Measurements from ENCODE around the gene MBD2. TPM values are rescaled to one million over a fixed set of nuclear protein-coding genes. Genes with fewer than 3 reads are reported as not detected.
"Not testable (repeated sequence)": the region's sequence is repeated elsewhere in the genome, so short reads cannot be mapped to it uniquely, and the experiment has no call there.

MBD2 gene
- total RNA-seq, 1 donor from 2014 or later, result 150 TPM

GRCh38 chr18:54263904-54264336, 39.5 kb upstream of the MBD2 start:
- peak; percentile 58 for ATAC-seq (ENCODE audit: low read depth)
- peaks cover 64% of the 10 kb centered on the region for H3K4me1 Mint-ChIP-seq

GRCh38 chr18:54261894-54262293, 37.4 kb upstream of the MBD2 start:
- peaks cover 60% of the 10 kb centered on the region for H3K4me1 Mint-ChIP-seq
- POLR2A ChIA-PET, result interaction anchor here (1.3 to 1.9 kb wide), 3 partner anchors 8 to 14 kb away, joined by 10 read pairs; partner anchors contain the start of gene POLI
- H3K4me3 Mint-ChIP-seq, result peak overlapping the region; percentile 67
- no peaks in the 10 kb centered on the region for H3K9me3 Mint-ChIP-seq
- no peaks in the 10 kb centered on the region for H3K36me3 Mint-ChIP-seq (ENCODE audit: low read depth)
- ATAC-seq (ENCODE audit: low read depth), result peak; percentile 81
- CTCF ChIA-PET, result no interaction called here
- no peak for TF ChIP-seq CTCF (IDR thresholded peaks at IDR 0.05)
- H3K27ac Mint-ChIP-seq, result peak overlapping the region; percentile 93
- H3K27me3 Mint-ChIP-seq, result no peaks in the 10 kb centered on the region
- intact Hi-C loops (cut with micrococcal nuclease), result loop anchor here (2.0 kb wide), 1 partner anchor 1059 kb away; no protein-coding TSS in a partner anchor
- no peak for DNase-seq

More at GRCh38 chr18:54263904-54264336, 39.5 kb upstream of the MBD2 start:
- Mint-ChIP-seq H3K36me3 (ENCODE audit: low read depth) (no peaks in the 10 kb centered on the region), H3K27ac (peak overlapping the region; percentile 82), H3K27me3 (no peaks in the 10 kb centered on the region), H3K4me3 (peak overlapping the region; percentile 3), H3K9me3 (no peaks in the 10 kb centered on the region)
- no peak for DNase-seq
- intact Hi-C loops (cut with micrococcal nuclease), result loop anchor here (2.0 kb wide), 1 partner anchor 1057 kb away; no protein-coding TSS in a partner anchor
- POLR2A ChIA-PET, result interaction anchor here (0.7 to 2.6 kb wide), 6 partner anchors 10 to 57 kb away, joined by 3 to 13 read pairs (median 6); partner anchors contain the start of gene MBD2
- TF ChIP-seq CTCF (IDR thresholded peaks at IDR 0.05), result no peak
- CTCF ChIA-PET, result no interaction called here

GRCh38 chr18:54260396-54261072, 36.1 kb upstream of the MBD2 start:
- H3K4me3 Mint-ChIP-seq, result peak overlapping the region; percentile 48
- CTCF ChIA-PET, result interaction anchor here (0.8 kb wide), 1 partner anchor 37 kb away, joined by 3 read pairs; no protein-coding TSS in a partner anchor
- intact Hi-C loops (cut with micrococcal nuclease), result loop anchor here (1.0 kb wide), 2 partner anchors 9 kb away; partner anchors contain the start of gene POLI
- no peak for TF ChIP-seq CTCF (IDR thresholded peaks at IDR 0.05)
- DNase-seq (no peak), ATAC-seq (ENCODE audit: low read depth) (peak; percentile 27)
- peaks cover 54% of the 10 kb centered on the region for H3K4me1 Mint-ChIP-seq
- H3K9me3 Mint-ChIP-seq, result no peaks in the 10 kb centered on the region
- no peaks in the 10 kb centered on the region for H3K36me3 Mint-ChIP-seq (ENCODE audit: low read depth)
- H3K27me3 Mint-ChIP-seq, result no peaks in the 10 kb centered on the region
- peak overlapping the region; percentile 93 for H3K27ac Mint-ChIP-seq
- POLR2A ChIA-PET, result interaction anchor here (0.9 to 1.9 kb wide), 7 partner anchors 9 to 37 kb away, joined by 3 to 11 read pairs (median 10); partner anchors contain the start of genes MBD2 and POLI

GRCh38 chr18:54257818-54258217, 33.3 kb upstream of the MBD2 start:
- H3K27me3 Mint-ChIP-seq; H3K36me3 Mint-ChIP-seq (ENCODE audit: low read depth); CTCF ChIA-PET; H3K9me3 Mint-ChIP-seq; ATAC-seq (ENCODE audit: low read depth); intact Hi-C loops (cut with micrococcal nuclease); H3K4me3 Mint-ChIP-seq; DNase-seq; H3K27ac Mint-ChIP-seq: not testable (repeated sequence)
- POLR2A ChIA-PET, result interaction anchor here (0.8 to 1.3 kb wide), 2 partner anchors 12 to 13 kb away, joined by 3 to 4 read pairs; partner anchors contain the start of gene POLI
- H3K4me1 Mint-ChIP-seq, result peaks cover 32% of the 10 kb centered on the region

- Mint-ChIP-seq H3K9me3 (no peaks in the 10 kb centered on the region), H3K27ac (no peak overlapping the region), H3K4me1 (peaks cover 32% of the 10 kb centered on the region), H3K27me3 (no peaks in the 10 kb centered on the region), H3K36me3 (ENCODE audit: low read depth) (no peaks in the 10 kb centered on the region), H3K4me3 (no peak overlapping the region)
- ChIA-PET POLR2A (interaction anchor here (1.3 kb wide), 1 partner anchor 14 kb away, joined by 3 read pairs; no protein-coding TSS in a partner anchor), CTCF (no interaction called here)
- DNase-seq (no peak), ATAC-seq (ENCODE audit: low read depth) (no peak)
- TF ChIP-seq CTCF (IDR thresholded peaks at IDR 0.05), result no peak
- intact Hi-C loops (cut with micrococcal nuclease), result no loop called here
These were observed 32.5 kb upstream of the MBD2 start for GRCh38 chr18:54257015-54257414.
